ENCODE results near the gene UBXN4. TPM values are rescaled to one million over a fixed set of nuclear protein-coding genes. Genes with fewer than 3 reads are reported as not detected.

Gene UBXN4
- total and polyA plus RNA-seq, 12 donors: 50.0 to 145 (median 96.3) TPM

DNA sequence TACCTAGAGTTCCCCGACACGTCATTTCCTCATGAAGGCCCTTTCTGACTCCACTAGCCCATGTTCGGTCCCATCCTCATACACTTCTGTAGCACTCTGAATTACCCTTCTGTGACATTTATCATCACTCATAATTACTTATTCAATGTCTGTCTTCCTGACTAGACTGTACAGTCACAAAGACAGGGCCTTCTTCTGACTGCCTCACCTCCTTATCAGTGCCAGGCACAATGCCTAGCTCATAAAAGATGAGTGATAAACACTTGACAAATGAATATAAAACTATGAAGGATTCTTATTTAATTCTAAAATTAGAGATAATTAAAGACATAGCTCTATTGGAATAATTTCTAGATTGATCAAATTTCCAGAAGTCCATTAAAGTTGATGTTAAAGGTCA, 1.4 kb upstream of the UBXN4 start:
- 92 to 95% (median 94%) methylated on average over 3 of the region's 3 CpGs for WGBS, 4 donors
- intact Hi-C loops (cut with DNase I): no loop called here
- Histone ChIP-seq H3K9me3 (replicated peaks in 1 of 3) (no peaks in the 10 kb centered on the region), H3K4me3 (no peak overlapping the region), H3K4me1 (replicated peaks in 1 of 2) (peaks cover 5 to 24% of the 10 kb centered on the region in 2 donors), H3K36me3 (replicated peaks in 1 of 2) (no peaks in the 10 kb centered on the region), H3K27ac (no peak overlapping the region), H3K27me3 (no peaks in the 10 kb centered on the region)
- DNase-seq: no peak
- no peak for TF ChIP-seq POLR2A (IDR thresholded peaks at IDR 0.05)
- TF ChIP-seq, protein P1, sequence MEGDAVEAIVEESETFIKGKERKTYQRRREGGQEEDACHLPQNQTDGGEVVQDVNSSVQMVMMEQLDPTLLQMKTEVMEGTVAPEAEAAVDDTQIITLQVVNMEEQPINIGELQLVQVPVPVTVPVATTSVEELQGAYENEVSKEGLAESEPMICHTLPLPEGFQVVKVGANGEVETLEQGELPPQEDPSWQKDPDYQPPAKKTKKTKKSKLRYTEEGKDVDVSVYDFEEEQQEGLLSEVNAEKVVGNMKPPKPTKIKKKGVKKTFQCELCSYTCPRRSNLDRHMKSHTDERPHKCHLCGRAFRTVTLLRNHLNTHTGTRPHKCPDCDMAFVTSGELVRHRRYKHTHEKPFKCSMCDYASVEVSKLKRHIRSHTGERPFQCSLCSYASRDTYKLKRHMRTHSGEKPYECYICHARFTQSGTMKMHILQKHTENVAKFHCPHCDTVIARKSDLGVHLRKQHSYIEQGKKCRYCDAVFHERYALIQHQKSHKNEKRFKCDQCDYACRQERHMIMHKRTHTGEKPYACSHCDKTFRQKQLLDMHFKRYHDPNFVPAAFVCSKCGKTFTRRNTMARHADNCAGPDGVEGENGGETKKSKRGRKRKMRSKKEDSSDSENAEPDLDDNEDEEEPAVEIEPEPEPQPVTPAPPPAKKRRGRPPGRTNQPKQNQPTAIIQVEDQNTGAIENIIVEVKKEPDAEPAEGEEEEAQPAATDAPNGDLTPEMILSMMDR (IDR thresholded peaks at IDR 0.05): no peak

DNA sequence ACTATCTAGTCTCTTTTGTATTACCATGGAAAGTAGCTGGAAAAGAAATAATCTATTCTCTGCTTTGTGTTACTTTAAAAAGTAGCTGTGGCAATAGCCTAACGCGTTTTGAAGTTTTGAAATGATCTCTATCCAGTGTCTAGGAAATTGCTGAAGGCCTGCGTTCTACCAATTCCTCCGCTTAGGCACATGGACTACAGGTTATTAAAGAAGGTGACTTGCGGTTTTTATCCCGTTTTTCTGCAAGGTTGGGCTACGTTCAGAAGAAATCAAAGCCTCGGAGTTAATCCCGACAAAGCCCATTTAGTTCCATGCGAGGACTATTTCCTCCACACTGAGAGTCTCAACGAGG, 636 bp upstream of the UBXN4 start:
- peak in 1 of 7 donors; percentile 26 for DNase-seq
- H3K9me3 ChIP-seq (replicated peaks in 1 of 3): no peaks in the 10 kb centered on the region
- WGBS, 4 donors: 76 to 85% (median 80%) methylated on average over 11 of the region's 11 CpGs
- intact Hi-C loops (cut with DNase I): no loop called here
- no peak for TF ChIP-seq POLR2A (IDR thresholded peaks at IDR 0.05)
- TF ChIP-seq, protein P1 (IDR thresholded peaks at IDR 0.05): no peak
- H3K4me1 ChIP-seq (replicated peaks in 1 of 2): peaks cover 5 to 31% of the 10 kb centered on the region in 2 donors
- no peak overlapping the region for H3K4me3 ChIP-seq
- no peaks in the 10 kb centered on the region for H3K36me3 ChIP-seq (replicated peaks in 1 of 2)
- H3K27ac ChIP-seq: peak overlapping the region in 3 of 5 donors; percentile 99 to 100 (median 100)
- no peaks in the 10 kb centered on the region for H3K27me3 ChIP-seq

DNA sequence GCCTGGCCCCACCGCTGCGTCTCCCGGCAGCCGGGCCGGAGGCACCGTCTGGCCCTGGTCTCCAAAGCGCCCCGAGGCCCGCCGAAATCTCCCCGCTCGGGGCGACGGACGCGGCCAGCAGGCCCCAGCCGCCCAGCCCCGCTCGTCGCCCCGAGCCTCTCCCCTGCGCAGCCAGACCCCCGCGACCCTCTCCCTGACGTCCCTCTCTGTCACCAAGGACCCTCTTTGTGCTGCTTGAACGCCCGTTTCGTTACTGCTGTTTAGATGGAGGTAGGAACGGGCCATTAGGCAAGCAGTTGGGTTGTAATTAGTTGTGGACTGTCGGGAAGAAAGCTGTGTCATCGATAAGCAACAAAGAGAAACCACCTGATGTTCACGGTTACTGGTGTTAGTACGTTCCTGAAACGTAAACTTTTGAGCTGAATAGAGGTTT, 686 bp downstream of the UBXN4 start:
- Histone ChIP-seq H3K9me3 (replicated peaks in 1 of 3) (no peaks in the 10 kb centered on the region), H3K27me3 (no peaks in the 10 kb centered on the region), H3K36me3 (replicated peaks in 1 of 2) (no peaks in the 10 kb centered on the region), H3K27ac (peak overlapping the region; percentile 98 to 100 (median 100)), H3K4me3 (peak overlapping the region; percentile 52 to 90 (median 70)), H3K4me1 (replicated peaks in 1 of 2) (peaks cover 5 to 31% of the 10 kb centered on the region in 2 donors)
- WGBS, 4 donors: 0 to 1% (median 0%) methylated on average over 9 to 34 of the region's 34 CpGs
- DNase-seq: peak; percentile 35 to 70 (median 48)
- intact Hi-C loops (cut with DNase I): no loop called here
- TF ChIP-seq POLR2A (IDR thresholded peaks at IDR 0.05): peak; percentile 54 to 88
- TF ChIP-seq, protein P1 (IDR thresholded peaks at IDR 0.05): no peak

DNA sequence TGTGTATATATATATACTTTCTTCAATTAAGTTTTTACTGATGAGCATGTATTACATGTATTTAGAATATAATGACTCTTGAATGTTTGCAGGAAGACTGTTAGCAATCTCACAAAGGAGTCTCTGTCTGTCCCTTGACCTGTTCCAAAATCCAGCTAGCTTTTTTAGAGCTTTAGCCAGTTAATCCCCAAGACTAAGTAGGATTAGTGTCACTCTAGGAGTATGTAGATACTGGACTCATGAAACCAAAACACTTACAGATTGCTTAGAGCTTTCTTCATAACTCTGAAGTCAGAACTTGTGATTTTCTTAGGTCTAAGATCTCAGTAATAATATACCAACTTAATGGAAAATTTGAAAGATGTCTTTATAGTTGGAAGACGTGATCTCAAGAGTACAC, 2.2 kb downstream of the UBXN4 start:
- Histone ChIP-seq H3K36me3 (replicated peaks in 1 of 2) (peaks cover 0 to 15% of the 10 kb centered on the region in 2 donors), H3K9me3 (replicated peaks in 1 of 3) (no peaks in the 10 kb centered on the region), H3K27me3 (no peaks in the 10 kb centered on the region), H3K4me1 (replicated peaks in 1 of 2) (peaks cover 5 to 31% of the 10 kb centered on the region in 2 donors), H3K27ac (peak overlapping the region in 1 of 5 donors; percentile 24), H3K4me3 (peak overlapping the region in 1 of 4 donors; percentile 90)
- intact Hi-C loops (cut with DNase I): no loop called here
- no peak for TF ChIP-seq POLR2A (IDR thresholded peaks at IDR 0.05)
- TF ChIP-seq, protein P1 (IDR thresholded peaks at IDR 0.05): no peak
- WGBS, 4 donors: 87 to 91% (median 91%) methylated on average over 1 of the region's 1 CpG
- DNase-seq: no peak
